Epithelial cell of prostate (primary cell): ENCODE data around the gene IMPDH1.

ENCODE experiments used
- DNase-seq: peaks from one replicate; pipeline ENCODE4 v3.0.0-alpha.2; 2011; ENCODE audit warnings: low read depth, low spot score
- H3K27ac ChIP-seq: fragments of 450-650 bp; 2 replicates; pipeline ENCODE4 v1.5.1; 2017; ENCODE audit warnings: mild to moderate bottlenecking

IMPDH1 gene

DNA sequence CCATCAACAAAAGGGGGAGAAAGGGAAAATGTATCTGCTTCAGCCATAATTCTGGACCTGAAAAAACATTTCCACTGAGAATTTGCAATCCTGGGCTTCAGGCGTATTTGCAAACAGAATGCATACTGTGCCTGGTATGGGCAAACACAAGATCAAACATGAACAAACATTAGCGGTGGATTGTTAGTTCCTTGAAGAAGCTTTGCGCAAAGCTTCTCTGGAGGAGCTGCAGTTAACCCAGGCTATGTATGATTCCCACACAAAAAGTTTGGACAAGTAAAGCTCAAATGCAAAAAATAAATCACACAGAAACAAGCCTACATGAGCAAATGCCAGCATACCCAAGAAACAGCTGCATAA, 25.5 kb upstream of the IMPDH1 start:
- no peak overlapping the region for H3K27ac ChIP-seq
- DNase-seq = no peak

DNA sequence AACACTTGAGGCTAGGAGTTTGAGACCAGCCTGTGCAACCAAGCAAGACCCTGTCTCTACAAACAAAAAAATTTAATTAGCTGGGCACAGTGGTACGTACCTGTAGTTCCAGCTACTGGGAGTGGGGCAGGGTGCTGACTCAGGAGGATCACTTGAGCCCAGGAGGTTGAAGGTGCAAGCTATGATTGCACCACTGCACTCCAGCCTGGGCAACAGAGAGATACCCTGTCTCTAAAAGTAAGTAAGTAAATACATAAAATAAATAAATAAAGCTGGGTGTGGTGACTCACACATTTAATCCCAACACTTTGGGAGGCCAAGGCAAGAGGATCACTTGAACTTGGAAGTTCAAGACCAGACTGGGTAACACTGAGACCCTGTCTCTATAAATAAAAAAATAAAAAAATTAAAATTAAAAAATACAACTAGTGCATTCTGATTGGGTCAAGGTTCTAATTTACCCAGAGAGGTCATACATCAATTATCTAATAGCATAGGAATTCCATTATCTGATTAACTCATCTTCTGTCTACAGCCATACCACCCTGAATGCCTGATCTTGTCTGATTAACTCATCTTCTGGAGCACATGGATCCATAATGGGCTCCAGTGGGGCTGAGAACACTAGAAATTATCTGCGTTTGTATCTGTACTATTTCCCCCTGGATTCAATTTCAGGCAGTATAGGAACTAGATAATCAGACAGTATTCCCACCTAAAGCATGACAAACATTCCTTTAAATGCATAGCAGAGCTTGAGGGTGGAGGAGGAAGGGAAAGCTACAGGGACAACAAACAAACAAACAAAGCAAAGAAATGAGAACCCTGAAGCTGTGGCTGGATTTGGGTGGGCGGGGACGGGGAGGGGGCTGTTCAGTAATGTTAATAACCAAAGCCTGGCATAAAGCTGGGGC, 24.9 kb upstream of the IMPDH1 start:
- DNase-seq = no peak
- no peak overlapping the region for H3K27ac ChIP-seq

DNA sequence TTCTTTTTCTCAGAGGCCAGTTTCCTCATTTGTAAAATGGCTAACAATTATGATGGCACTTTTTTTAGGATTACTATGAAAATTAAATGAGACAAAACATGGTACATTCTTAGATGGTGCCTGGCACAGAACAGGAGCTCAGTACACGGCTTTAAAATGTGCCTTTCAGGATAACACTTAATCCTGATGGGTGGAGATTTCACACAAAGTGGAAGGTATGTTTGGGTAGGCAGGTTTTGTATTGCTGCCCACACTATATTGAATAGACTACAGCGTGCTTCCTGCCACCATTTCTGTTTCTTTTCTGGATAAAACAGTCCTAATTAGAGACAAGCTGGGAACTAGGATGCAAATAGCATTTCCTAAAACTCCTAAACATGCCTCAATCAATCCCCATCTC, 22.0 kb upstream of the IMPDH1 start:
- H3K27ac ChIP-seq = peak overlapping the region; percentile 17
- DNase-seq = no peak

DNA sequence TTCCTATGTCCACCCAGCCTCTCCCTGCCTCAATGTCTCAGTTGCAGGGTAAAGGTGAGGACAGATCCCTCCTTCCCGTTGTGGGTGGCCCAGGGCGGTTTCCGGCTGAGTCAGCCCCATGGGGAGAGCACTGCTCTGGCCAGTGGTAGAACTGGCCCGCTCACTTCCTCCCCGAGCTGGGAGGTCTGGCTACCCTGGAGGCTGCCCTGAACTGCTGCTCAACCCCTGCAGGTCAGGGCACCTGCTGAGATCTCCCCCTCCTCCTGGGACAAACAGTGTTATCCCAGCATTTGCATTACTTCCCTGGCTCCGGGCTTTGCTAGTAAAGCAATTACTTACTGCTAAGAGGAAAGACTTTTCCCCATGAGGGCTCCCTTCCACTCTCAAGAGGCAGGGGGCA, 21.4 kb upstream of the IMPDH1 start:
- DNase-seq = no peak

DNA sequence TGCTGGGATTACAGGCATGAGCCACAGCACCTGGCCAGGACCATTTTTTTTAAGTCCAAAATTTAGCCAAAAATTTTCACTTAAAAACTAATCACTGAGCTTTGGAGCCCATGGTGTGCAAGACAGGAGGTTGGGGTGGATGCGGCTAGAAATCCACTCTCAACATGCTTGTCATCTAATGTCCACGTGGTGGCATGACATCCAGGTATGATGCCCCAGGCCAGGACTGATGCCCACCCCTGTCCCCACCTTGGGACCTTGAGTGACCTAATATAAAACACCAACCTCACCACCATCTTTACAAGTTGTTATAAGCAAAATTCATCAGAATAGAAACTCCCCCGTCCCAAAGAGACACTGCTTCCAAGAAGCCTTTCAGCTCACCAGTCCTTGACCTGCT, 20.4 kb upstream of the IMPDH1 start:
- DNase-seq = no peak
- no peak overlapping the region for H3K27ac ChIP-seq

More for the DNA sequence above, 21.4 kb upstream of the IMPDH1 start:
- H3K27ac ChIP-seq = peak overlapping the region; percentile 17

DNA sequence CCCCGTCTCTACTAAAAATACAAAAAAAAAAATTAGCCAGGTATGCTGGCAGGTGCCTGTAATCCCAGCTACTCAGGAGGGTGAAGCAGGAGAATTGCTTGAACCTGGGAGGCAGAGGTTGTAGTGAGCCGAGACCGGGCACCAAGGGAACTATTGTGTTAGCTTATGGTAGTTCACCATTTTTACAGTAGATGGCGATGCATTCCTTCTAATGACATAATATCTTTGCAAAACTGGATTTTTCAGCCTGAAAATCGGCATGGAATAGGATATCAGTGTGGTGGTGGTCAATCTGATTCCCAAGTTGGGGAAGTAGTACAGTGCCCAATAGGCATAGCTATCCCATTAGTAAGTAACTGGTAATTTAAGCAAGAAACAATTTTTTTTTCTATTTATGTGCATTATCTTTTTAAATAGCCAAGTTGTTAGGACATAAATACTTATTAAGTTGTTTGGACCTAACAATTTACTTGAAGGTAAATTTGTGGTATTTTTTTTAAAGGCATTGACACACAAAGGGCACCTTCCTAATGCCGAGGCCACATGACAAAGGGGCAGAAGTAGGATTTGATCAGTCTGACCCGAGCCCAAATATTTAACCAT, 17.6 kb upstream of the IMPDH1 start:
- DNase-seq = no peak
- no peak overlapping the region for H3K27ac ChIP-seq

DNA sequence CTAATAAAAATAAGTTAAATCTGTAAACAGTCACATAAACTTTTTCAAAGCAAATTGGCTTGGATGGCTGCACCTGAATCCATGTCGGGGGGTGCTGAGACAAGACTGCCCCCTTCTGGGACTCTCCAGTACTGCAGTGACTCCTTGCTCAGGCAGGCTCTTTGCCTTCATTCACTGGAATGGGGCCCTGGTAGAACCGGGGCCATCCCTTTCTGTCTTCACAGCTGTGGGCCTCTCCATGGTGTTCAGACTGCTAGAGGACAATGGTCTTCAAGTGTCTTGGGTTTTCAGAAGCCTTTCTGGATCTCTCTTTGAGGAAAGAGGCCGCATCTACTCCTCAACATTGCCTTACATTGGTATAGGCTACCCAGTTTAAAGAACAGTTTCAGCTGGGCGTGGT, 16.1 kb upstream of the IMPDH1 start:
- no peak for DNase-seq
- H3K27ac ChIP-seq = no peak overlapping the region

DNA sequence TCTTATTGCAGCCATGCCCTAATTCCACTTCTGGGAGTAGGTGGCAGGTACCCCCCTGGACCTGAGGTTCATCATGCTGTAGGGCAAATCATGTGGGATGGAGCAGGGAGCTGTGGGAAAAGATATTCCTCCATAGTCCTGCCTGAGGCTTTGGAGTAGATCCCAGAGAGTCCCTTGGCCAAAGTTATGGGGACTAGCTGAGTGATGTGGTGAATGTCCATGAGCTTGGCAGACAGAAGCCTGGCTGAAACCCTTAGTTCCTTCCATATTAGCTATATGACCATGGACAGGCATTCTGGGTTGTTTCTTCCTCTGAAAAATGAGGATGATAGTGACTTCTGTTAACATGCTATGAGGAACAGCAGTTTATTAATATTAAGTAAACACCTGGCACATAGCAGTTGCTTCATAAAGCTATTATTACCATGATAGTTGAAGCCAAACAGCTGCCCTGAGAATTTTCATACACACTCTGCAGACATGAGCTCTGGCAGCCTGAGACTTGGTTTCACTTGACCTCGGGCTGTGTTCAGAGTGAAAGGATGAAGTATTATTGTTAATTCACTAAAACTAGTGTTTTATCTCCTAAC, 15.0 kb upstream of the IMPDH1 start:
- no peak for DNase-seq
- H3K27ac ChIP-seq = no peak overlapping the region

DNA sequence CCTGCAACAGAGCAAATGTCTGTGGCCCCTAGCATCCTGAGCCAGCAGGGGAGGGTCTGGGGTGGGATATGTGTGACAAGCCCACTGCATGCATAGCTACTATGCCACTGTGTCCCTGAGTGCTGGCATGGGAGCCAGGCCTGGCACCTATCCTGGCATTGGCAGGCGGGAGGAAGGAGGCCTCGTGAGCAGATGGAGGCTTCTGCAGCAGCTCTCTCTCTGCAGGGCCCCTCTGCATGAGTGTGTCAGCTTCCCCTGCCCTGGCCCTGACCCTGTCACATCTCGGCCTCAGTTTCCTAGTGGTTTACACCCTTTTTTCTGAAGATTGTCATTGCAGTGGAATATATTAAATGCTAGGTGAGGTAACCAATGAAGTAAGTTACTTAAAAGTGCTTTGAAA, 13.1 kb upstream of the IMPDH1 start:
- H3K27ac ChIP-seq = no peak overlapping the region
- no peak for DNase-seq

DNA sequence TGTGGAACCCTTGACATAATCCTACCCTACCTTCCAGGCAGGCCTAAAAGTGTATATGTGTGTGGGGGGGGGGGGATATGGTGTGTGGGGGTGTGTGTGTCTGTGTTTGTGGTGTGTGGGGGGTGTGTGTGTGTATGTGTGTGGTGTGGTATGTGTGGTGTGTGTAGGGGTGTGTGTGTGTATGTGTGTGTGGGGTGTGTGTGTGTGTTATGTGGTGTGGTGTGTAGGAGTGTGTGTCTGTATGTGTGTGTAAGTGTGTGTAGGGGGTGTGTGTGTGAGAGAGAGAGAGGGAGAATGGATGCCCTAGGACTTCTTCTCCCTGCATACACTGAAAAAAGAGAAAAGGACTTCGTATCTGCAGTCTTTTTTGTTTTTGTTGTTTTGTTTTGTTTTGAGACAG, 12.3 kb upstream of the IMPDH1 start:
- no peak overlapping the region for H3K27ac ChIP-seq
- DNase-seq = no peak

DNA sequence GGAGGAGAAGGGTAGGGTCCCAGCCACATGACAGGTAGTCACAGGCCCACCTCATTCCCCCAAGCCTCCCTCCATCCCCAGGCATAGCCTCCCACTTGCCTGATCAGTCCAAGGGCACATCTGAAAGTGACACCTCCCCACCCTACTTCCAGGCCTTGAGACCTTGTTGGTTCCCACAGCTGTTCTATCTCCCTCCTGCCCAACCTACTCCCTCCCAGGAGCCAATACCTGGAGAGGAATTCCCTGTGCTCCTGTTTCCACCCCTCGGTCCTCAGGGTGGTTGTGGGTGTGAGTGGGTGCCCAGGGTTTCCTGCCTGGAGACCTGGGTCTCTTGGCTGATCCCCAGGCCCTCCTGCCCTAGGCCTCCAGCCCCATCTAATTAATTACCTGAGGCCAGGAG, 11.6 kb upstream of the IMPDH1 start:
- H3K27ac ChIP-seq = no peak overlapping the region
- DNase-seq = no peak

DNA sequence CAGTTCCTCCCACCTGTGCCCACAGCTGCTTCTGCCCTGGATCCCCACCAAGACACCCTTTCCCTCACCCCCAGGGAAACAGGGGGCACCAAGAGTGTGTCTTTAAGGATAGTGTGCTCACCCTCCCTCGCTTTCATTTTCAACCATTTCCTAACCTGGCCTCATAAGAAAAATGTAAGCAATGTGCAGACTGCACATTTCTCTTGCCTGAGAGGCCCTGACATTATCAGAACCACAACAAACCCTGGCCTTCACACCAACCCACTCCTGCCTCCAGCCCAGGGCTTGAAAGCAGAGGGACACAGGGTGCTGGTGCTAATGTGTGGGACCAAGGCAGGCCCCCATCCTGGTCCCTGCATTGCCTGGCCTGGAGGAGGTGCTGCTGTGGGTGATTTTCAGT, 11.0 kb upstream of the IMPDH1 start:
- no peak overlapping the region for H3K27ac ChIP-seq
- DNase-seq = no peak

DNA sequence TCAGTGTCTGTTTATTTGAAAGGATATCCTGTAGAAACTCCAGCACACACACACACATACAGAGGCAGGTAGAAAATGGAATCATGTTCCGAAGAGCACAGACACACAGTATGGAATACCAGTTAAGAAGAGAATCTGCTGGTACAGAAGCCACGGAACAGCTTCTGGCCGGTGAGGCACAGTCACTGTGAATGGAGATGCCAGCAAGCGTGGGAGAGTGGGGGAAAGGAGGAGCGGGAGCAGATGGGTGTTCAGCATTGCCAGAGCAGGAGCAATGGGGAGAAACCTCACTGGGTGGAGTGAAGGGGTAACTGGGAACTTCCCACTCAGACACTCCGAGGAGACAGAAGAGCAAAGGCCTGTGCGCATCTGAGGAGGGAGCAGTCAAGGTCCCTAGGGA, 9.5 kb upstream of the IMPDH1 start:
- no peak overlapping the region for H3K27ac ChIP-seq
- DNase-seq = no peak

DNA sequence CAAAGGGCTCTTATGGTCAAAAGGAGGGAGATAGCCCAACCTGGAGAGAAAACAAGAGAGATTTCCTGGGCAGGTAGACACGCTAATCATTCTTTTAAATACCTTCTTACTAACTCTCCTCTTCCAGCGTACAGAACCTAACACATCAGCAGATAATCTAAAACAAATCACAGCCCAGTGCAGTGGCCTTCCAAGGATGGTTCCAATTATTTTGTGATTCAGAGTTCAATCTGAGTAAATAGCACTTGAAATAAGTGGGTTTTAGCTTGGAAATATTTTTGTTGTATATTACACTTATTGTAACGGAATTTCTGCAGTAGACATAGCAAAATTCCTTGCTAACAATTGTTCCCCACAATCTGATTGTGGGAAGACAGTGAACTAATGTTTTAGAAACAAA, 7.3 kb upstream of the IMPDH1 start:
- H3K27ac ChIP-seq = no peak overlapping the region
- DNase-seq = no peak

DNA sequence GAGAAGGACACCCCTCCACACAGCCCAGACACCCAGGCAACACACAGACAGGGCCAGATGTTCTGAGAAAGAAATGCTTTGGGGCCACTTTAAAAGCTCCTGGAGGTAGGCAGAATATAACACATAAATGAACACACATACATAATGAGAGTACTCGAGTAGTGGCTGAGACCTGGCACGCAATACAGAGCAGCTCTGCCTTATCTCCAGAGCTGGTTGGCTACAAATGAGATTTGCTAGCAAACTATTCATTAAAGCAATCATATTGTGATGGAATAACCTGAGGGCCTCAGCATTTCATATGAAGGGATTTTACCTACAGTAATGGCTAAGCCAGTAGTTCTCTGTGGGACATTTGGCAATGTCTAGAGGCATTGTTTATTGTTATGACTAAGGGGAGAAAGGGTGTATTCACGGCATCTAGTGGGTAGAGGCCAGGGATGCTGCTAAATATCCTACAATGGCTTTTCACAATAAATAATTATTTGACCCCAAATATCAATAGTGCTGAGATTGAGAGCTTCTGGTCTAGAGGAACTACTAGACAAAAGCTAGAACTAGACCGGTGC, 5.5 kb upstream of the IMPDH1 start:
- no peak overlapping the region for H3K27ac ChIP-seq
- no peak for DNase-seq

DNA sequence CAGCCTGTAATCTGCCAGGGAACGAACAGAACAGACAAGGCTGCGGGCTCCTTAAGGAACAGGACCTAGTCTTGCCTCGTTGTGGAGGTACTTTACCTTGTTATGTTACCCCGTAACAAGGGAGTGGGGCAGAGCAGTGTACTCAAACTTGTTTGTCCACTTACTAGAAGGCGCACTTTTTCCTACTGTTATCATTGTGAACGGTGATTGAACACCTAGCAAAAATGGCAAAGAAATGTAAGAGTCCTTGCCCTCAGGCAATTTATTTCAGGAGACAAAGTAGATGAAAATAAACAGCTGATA, 620 bp upstream of the IMPDH1 start:
- DNase-seq = no peak
- H3K27ac ChIP-seq = peak overlapping the region; percentile 32

DNA sequence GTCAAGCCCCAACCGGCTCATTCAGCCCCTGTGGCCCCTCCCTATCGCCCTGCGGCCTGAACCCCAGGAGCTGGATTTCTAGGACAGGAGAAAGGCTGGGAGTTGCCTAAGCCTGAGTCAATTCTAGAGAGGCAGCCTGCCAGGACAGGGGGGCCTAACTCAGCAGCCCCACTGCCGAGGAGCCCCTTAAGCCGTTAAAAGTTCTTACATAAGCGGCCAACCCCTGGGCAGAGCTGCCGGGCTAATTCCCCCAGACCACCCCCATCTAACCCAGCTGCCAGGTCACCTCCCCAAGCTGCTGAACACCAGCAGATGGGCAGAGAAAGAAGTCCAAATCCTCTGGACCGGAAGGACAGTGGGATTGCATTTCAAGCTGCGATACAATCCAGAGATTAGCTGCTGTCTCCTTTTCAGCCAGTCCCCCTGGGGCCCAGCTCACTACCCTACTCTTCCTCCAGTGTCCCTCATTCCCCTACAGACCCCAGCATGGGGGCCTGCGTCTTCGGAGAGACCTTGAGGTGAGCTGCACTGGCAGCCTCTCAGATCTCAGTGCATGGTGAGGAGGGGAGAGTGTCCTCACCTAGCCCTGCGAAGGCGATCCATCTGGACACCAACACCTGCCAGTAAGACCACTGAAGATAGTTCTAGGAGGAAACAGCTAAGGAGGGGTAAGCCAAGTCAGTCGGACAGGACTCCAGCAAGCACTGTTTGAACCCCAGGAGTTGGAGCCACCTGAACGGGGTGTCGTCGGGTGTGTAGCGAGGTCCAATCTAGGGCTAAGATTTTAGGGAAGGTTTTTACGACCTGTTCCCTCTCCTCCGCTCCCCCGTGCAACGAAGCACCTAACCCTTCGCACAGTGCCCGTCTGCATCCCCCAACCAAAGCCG, 830 bp downstream of the IMPDH1 start:
- DNase-seq = no peak
- peak overlapping the region; percentile 32 for H3K27ac ChIP-seq

DNA sequence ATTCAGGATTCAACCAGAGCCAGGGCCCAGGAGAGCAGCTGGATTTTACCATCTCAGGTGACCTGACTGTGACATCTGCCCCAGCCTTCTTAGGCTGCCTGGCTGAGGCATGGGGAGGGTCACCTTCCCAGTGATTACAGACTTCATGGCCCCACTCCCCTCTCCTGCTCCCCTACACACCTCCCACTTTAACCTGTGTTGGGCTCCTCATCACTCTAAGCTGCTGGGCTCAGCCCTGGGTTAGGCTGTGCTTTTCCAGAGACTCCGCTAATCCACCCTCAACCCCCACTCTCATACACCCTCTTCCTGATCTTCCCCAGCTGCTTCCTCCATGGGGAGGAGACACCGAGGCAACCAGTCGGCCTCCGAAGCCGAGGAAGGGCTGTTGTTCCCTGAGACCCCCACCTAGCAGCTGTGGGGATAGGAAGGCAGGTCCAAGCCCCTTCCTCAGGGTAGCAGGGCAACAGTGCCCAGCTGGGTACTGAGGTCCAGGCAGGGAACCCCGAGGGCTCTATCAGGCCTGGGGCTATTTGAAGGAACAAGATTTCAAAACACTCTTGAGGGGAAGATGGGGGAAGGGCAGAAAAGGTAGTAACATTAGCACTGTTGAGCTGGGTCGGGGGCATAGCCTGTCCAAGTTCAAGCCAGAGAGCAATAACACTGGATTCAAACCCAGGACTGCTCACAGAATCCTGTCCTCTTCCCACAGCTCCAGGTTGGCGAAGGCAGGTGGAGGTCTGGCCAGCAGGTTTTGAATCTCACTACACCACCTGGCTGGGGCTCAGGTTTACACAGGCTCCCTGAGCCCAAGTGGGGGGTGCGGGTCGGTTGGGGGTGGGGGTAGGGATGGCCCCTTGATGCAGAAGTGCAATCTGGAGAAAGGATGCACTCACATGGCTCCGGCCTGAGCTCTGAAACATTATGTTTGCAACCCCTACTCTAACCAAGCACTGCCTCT, 1.8 kb downstream of the IMPDH1 start:
- no peak for DNase-seq
- no peak overlapping the region for H3K27ac ChIP-seq

DNA sequence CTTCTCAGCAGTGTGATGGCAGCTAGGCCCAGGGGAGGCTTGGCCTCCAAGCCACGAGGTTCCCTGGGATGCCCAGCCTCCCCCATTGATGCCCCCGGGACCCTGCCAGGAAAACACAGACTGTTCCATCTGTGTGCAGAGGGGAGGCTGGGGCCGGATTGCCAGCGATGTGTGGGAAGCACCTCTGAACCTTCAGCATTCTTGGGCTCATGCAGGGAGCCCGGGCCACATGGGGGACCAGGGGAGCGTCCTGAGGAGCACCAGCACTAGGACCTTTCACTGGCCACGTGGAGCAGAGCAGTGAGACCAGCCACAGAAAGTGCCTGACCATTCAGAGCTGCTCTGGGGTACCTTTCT, 2.6 kb downstream of the IMPDH1 start:
- DNase-seq = no peak
- H3K27ac ChIP-seq = no peak overlapping the region
